Stimulated activated CD8-positive, alpha-beta memory T cell treated with anti-CD3 and anti-CD28 coated beads, Interleukin-15, amount 100 ng/mL, for 4 hours (primary cell): ENCODE data around the gene S100PBP.

ENCODE experiments used
- DNase-seq, 2 donors: peaks; one replicate each; pipeline ENCODE4 v3.0.0-alpha.2; 2020; ENCODE audit warnings: low read depth in 2 of 2

S100PBP gene

DNA sequence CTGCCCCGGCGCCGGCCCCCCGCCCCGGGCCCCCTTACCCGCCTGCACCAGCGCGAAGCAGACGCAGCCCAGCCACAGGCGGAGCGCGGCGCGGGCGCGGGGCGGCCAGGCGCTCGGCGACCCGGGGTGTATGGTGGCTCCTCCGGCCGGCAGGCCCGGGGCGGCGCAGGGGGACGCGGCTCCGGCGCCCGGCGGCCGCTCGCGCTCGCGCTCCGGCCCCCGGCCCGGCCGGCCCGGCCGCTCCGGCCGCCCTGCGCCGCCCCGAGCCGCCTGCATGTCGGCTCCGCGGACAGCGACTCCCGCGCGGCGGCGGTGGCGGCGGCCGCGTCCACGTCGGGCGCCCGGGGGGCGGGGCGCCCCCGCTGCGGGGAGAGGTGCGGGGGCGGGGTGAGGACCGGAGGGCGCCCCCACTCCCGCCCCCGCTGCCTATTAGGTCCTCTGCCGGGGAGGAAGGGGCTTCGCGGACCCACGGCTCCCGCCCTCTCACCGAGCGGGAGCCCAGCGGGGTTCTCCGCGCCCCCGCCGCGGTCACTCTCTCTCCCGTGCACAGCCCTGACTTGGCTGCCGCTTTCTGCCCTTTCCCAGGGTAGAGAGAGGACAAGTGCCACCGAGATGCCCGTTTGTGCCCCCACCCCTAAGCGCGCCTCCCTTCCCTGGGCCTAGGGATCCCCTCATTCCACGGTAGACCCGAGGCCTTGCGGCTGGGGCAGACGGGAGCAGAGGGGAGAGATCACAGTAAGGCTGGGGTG lies 53.3 kb downstream of the S100PBP start, which contains the start of gene FNDC5:
FNDC5 (minus strand) TSS at position 298 of the 749 bp plus-strand sequence.
- no peak for DNase-seq

DNA sequence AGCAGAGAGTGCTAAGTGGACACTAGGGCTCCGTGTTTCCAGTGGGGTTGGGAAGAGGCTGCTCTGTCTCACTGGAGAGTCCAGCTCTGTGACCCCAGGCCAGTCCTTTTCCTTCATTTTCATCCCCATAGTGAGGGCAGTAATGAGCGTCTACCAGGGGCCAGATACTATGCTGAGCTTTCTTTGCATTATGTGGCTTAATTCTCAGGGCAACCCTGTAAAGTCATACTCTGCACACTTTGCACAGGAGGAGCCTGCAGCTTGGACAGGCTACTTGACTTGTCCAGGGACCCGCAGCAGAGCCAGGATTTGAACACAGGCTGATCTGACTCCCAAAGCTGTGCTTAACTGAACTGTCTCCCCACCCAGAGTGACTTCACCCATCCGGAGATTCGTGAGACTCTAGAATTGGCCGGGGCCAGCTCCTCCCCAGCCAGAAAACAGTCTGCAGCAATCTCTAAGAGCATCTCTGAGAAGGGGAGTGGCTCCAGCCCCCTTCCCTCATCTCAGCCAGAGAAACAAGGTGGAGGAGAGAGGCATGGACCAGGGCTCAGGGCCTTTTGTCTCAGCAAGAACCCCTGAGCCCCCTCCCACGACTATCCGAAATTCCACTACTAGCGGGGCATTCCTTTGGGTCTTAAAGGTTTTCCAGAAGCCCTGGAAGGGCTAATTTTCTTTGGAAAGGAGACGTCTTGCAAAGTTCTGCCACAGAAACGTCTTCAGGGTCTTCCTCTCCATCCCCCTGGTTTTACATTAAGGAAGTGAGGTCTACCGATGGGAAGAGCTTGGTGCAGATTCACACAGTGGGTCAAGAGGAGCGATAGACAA lies 54.1 kb downstream of the S100PBP start:
- DNase-seq: no peak

DNA sequence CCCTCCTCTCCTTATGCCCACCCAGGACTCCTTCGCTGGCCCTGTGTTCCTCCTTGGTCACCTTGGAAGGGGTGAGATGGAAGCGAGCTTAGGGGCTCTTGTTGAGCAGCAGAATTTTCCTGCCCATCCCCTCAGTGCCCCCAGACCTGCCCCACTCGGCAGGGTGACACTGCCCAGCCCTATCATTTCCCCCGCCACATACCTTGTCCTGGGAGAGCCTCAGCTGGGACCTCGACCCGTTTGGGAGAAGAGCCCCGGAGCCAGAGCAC lies 54.7 kb downstream of the S100PBP start:
- DNase-seq: no peak

DNA sequence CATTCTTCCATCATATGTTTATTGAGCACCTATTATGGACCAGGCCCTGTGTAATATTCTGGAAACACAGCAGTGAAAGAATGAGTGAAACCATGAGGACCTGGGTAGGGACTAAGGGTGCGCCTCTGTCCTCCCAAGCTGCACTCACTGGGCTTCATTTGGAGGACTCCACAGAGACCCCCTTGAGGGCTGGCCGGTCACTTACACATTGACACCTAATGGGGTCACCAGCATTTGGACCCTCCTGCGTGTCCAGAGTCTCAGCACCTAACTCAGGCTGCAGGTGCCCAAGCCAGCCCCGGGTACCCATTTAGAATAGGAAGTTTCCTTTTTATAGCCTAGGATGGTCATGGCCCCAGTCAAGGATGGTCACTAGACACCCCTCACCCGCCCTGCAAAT lies 56.0 kb downstream of the S100PBP start:
- no peak for DNase-seq

DNA sequence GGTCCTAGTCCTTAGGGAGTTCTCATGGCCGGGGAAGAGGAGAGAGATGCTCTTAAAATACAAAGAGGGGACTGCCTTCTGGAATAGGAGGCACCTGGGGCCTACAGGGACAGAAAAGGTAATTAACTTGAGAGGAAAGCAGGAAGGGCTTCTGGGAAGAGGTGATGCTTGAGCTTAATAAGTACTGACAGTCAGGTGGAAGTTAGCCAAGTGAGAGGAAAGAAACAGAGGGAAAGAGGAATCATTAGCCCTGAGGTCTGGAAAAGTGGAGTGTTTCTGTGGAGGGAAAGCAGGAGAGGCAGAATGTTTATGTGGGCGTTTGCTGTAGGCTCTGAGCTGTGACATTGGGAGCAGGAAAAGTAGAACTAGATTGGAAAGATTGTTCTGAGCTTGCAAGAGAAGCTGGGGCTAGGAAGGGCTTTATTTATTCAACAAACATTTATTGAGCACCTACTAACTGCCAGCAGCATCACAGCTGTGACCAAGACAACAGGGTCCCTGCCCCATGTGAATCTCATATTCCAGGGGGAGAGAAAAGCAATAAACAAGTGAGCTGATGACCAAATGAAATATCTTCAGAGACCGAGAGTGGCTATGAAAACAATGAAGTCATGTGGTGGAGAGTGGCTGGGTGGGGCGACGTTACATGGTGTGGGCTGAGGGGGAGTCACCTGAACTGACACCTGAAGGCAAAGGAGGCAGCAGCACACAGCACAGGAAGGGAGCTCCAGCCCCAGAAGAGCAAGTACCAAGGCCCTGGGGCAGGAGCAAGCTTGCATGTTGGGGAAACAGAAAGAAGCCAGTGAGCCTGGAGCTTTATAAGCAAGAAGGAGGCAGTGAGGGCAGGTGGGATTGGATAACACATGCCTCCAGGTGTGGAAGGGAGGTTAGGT lies 57.7 kb downstream of the S100PBP start:
- DNase-seq: no peak

DNA sequence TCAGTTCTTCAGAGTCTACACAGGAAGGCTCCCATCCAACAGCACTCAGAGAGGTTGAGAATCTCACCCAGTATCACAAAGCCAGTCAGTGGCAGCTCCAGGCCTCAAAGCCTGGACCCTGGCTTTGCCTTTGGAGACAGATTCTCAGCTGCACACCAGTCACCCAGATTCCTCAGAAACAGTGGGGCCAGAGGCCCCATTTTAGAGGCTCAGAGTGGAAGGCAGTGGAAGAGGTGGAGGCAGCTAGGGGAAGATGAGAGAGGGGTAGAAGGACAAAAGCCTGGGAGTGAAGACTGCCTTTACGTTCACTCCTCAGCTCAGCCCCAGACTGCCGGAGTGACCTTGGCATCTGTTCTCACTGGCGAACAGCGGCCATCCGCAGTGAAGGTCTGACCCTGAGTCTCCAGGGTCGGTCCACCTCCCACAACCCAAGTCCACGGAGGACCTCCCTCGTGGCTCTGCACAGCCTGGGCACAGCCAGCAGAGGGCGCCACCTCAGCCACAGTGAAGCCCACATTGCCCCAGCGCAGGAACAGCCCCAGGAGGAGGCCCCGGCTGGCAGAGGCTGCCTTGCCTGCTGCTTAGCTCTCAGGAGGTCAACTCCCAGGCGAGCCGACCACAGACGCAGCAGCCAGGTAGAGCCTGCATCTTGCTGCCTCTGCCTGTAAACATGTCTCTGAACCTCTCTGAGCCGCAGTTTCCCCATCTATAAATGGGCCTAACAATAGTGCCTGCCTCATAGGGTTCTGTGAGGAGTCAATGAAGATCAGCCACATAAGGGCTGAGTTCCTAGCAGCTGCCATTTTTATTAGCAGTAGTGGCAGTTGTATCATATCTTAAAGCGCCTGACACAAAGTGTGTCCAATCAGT lies 59.1 kb downstream of the S100PBP start:
- peak in 1 of 2 donors; percentile 20 for DNase-seq

DNA sequence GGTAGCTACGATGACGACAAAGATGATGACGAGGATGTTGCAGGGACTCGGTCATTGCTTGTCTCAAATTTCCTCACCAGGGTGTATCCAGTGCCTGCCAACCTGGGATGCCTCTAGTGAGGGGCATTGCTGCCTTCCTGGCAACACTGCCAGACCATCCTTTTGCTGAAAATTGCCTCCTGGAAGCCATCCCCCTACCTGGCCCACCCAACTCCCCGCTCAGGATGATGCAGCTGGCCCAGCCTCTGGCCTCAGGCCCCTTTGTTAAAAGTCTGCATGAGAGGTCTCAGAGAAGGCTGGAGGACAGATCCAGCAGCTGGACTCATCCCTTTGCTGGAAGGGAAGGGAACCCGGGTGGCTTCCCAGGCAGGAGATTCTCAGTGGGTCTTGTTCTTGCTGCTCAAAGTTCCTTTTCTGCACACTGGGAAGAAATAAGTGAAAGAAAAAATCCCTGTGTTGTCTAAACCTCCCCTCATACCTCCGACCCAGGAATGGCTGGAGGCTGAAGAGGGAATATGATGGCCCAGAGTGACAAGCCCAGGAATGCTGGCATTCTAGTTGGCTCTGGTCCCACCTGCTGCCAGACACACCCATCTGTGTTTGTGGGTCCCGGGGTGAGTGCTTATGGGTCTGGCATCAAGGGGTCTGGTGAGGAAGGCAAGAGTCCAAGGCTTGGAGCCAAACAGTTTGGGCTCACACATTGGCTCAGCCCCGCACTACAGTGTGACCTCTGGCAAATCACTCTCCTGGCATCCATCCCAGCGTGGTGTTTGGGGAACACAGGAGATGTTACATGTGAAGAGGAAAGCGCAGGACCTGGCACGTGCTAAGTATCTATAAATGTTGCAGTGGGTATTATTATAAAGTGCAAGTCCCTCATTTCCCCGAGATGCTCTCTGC lies 60.0 kb downstream of the S100PBP start:
- no peak for DNase-seq

DNA sequence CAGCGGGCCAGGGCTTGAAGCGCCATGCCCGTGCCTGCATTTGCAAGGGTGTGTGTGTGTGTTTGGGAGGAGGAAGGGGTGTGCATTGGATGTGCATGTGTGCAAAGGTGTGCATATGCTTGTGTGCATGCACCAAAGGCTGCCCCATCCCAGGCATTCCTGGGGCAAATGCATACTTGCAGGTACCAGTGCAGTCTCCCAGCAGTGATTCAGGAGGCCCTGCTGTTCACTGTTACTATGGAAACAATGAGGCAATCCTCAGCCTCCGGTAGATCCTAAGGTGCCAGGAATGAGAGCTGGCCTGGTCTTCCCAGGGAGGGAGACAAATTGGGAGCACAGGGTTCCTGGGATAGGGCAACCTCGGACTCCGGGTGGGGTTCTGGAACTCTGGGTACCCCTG lies 60.7 kb downstream of the S100PBP start:
- DNase-seq: no peak

DNA sequence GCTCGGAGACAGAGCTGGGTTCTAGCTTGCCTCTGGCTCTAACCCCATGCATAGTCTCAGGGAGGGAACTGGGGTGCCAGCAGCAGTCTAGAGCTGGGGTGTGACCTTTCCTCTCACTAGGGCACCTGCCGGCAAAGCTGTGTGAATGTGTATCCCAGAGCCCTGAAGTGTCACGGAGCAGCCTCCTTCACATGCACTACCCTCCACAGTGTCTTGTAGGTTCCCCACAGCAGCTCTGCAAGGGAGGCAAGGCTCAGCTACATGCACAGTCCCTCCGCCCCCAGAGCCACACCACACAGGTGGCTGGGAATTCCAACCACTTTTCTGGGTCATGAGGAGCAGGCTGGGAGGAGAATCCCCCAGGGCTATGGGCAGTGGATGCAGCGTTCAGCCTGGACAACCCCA lies 61.2 kb downstream of the S100PBP start:
- DNase-seq: no peak

DNA sequence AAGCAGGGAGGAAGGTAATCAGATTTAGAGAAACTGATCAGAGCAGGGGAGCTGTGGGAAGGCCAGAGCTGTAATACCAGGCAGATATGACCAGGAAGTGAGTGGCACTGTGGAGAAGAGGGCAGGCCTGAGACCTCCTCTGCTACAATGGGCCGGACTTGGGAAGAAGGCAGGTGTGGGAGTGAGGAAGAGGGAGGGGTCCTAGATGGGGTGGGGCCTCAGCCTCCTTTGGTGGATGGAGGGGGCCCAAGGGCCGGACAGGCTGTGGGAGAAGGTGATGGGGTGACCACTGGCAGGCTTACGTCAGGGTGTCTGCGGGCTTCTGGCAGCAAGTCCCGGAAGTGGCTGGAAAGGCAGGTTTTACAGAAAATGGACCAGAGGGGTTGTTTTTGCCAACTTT lies 63.8 kb downstream of the S100PBP start:
- no peak for DNase-seq

DNA sequence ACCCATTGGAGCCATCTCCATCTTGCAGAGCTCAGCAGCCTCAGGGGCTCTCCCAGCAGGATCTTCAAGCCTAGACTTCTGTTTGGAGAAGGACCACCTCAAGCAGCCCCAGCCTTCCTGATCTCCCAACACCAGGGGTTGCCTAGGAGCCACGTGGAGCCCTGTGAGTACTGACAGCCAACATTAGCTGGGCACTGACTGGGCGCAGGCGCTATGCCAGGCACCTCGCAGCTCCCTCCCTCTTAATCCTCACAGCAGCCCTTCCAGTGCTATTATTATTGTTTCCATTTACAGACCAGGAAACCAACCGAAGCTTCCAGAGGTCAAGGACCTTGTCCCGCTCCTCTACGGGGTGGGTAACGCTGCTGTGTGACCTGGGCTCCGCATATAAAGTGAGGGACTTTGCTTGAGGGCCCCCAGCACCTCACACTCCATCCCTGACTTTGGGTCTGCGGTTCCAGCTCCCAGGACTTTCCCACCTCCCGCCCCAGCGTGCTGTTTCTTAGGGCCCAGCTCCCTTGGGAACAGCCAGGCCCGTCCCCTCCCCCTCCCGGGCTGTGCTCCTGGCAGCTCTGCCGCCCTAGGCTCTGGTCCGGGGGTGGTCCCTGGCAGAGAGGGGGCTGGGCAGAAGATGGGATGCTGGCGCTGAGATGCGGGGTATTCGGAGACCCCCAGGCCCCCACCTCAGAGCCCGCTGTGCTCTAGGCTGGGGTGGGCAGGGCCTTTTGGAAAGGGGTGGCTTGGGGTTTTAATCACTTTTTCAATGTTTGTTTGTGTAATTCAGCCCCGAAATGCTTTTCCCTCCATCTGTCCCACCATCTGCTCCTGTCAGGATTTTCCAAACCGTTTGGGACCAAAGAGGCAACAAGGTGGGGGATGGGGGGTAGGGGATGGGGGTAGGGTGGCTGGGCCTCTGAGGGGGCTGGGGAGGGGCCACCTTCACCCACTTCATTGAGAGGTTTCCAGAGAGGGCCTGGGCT lies 64.7 kb downstream of the S100PBP start:
- DNase-seq: no peak

DNA sequence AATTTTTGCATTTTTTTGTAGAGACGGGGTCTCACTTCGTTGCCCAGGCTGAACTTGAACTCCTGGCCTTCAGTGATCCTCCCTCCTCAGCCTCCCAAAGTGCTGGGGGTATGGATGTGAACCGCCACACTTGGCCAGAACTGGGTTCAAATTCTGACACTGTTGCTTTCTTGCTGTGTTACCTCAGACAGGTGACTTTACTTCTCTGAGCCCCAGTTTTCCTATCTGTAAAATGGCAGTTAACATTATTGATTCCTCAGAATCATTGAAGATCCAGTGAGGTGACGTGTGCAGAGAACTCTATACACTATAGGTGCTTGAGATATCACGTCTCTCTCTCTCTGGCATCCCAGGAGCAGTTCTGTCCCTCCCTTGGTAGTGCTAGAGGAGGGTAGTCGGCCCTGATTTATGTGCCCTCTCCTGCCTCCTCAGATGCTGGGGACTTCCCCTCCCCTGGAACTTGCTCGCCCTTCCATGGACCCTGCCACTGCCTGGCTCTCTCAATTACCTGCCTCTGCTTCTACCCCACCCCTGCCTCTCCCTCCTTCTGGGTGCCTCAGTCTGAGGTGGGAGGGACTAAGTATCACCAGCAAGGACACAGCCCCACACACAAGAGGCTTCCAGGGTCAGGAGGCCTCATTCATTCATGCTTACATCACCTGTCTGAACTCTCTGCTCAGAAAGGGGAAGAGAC lies 66.0 kb downstream of the S100PBP start:
- DNase-seq: no peak

DNA sequence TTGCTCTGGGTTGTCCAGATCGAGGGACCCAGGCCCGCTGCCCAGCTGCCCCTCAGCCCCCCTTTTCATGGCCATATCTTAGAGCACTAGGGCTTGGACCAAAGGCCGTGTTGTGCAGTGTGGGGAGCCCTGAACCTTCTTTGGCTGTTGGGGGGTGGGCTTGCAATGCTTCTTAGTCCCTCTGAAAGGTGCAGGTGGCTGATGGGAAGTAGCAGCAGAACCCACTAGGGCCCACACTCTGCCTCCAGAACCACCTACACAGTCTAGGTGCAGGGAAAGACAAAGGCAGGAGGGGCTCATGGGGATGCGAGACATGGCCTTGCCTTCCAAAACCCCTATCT lies 66.5 kb downstream of the S100PBP start:
- DNase-seq: no peak

DNA sequence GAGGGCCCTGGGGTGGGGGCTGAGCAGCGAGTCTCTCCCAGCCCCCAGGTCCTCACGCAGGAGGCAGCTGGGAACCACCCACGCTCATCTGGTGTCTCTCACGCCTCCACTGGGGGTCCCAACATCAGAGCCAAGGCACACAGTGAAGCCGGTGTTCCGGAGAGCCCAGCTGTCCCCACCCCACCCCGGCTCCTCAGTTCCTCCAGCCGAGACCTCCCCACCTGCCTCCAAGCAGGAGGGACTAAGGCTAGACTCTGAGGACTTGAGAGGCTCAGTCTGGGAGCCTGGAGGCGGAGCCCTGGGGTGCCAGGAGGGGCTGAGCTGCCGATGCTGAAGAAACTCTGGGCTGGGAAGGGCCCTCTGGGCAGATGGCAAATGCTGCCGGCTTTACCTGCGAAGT lies 67.3 kb downstream of the S100PBP start:
- no peak for DNase-seq

DNA sequence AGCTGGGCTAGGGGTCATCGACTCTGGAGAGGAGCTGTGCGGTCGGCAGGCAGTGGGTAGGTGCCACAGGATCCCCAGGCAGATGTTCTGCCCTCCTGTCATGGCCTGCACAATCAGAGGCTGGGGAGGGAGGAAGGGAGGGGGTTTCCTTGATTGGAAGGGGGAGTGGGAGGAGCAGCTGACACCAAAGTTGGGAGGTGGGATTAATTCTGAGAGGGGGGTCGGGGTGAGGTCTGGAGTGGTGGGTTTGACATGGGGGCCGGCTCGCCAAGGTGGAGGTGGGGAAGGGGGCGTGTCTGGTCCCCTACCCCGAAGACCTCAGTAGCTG lies 68.2 kb downstream of the S100PBP start:
- DNase-seq: no peak

DNA sequence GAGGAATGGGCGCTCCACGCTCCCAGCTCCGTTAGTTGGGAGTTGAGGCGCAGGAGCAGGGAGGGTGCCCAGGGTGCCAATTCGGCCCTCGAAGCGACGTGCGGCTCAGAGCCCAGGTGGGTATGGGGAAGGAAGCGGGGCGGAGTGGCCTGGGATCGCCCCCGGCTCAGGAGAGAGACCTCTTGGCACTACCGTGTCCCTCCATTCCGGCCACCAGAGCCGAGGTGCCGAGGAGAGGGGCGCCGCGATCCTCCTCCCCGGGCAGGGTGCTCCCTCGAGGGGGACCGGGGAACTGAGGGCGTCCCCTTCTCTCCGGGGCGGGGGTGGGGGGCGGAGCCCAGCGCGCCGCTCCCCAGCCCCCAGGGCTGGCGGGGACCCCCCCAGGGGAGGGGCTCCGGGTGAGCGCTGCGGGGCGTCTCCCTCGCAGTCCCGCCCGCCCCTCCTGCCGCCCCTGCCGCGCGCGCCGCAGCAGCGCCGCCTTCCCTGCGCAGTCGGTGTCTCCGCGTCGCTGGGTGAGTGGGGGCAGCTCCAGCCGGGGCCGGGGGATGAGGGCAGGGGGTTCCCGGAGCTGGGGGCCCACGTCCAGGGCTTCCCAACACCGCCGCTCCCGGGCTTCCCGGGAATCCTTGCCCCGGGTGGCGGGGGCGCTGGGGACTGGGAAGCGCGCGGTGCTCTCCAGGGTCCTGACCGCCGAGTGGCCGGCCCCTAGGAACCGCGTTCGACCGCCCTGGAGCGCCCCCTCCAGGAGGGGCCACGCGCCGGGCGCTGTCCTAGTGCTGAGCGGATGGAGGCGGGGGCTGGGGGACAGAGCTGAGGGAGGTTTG lies 68.8 kb downstream of the S100PBP start, which contains the start of gene HPCA:
HPCA (plus strand) TSS at position 488 of the 824 bp plus-strand sequence. CDS start 2,408 bp downstream, outside the sequence.
- no peak for DNase-seq

DNA sequence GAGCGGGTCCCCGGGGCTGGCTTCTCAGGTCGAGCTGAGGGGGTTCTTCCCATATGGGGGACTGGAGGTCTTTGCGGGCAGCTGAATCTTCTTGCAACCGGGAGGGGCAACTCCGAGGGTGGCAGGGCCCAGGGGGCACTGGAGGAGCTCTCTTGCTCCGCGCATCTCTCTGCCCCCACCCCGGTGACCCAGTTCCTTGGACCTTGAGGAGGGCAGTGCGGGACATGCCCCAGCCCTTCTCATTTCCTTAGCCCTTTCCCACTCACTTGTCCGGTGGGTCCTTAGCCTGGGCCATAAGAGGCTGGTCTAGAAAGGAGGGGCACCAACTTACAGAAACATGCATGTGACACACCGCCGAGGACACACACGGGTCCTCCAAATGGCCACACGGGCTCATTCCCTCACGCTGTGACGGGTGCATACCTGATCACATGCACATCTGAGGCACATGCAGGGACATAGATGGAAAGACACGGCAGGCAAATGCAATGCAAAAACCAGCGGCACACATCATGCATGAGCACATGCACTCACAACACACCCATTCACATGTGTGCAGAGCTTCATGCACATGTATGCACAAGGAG lies 69.5 kb downstream of the S100PBP start:
- no peak for DNase-seq
